Measurements from ENCODE around the gene ILF3.

The ILF3 gene

DNA sequence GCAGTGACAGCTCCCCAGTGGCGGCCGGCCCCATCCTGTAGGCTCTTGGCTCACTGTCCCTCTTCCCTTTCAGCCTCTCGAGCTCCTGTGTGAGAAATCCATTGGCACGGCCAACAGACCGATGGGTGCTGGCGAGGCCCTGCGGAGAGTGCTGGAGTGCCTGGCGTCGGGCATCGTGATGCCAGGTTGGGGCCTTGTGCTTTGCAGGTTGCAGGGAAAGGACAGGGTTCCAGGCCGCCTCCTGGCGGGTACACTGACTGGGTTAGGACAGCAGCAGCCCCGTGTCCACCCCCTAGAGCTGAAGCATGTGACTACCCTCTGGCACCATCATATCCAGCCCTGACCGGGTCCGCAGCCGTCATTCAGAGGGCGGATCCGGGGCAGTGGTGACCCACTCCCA lies 25.6 kb downstream of the ILF3 start:
- no peak for DNase-seq (ENCODE audit: extremely low read depth, insufficient read length)
- Histone ChIP-seq H3K4me3 (replicated peaks; ENCODE audit: low read depth, low read length) (no peak overlapping the region), H3K27me3 (replicated peaks; ENCODE audit: control insufficient read depth, insufficient read depth, low read length) (no peaks in the 10 kb centered on the region), H3K36me3 (ENCODE audit: control insufficient read depth, insufficient read depth, low read length) (peaks cover 58% of the 10 kb centered on the region)
- no peak for TF ChIP-seq CTCF (IDR thresholded peaks at IDR 0.05; ENCODE audit: insufficient read depth, low read length, poor library complexity, severe bottlenecking)

DNA sequence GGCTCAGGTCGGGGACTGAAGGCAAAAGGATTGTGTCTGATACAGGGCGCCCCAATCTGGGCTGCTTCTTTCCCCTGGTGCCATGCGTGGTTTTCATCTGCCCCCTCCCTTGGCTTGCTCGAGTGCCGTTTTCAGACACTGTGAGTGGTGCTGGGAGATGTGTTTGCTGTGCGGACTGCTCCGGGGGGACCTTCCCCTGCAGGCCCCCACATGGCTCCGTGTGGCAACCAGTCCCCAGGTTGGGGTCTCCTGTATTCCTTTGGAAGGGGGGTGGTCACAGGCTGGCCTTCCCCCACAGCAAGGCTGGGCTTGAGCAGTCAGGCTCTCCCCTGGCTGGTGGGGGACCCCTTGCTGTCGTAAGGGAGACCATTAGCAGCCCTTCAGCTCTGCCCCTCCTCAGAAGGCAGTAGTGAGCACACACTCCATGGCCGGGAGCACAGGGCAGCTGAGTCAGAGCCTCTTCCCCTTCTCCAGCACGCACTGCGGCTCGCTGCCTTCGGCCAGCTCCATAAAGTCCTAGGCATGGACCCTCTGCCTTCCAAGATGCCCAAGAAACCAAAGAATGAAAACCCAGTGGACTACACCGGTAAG lies 26.5 kb downstream of the ILF3 start:
- Histone ChIP-seq H3K27me3 (replicated peaks; ENCODE audit: control insufficient read depth, insufficient read depth, low read length) (no peaks in the 10 kb centered on the region), H3K4me3 (replicated peaks; ENCODE audit: low read depth, low read length) (no peak overlapping the region), H3K36me3 (ENCODE audit: control insufficient read depth, insufficient read depth, low read length) (peaks cover 61% of the 10 kb centered on the region)
- no peak for DNase-seq (ENCODE audit: extremely low read depth, insufficient read length)
- no peak for TF ChIP-seq CTCF (IDR thresholded peaks at IDR 0.05; ENCODE audit: insufficient read depth, low read length, poor library complexity, severe bottlenecking)

- DNase-seq (ENCODE audit: extremely low read depth, insufficient read length), result no peak
- H3K4me3 ChIP-seq (replicated peaks; ENCODE audit: low read depth, low read length), result no peak overlapping the region
- TF ChIP-seq CTCF (IDR thresholded peaks at IDR 0.05; ENCODE audit: insufficient read depth, low read length, poor library complexity, severe bottlenecking), result no peak
- peaks cover 65% of the 10 kb centered on the region for H3K36me3 ChIP-seq (ENCODE audit: control insufficient read depth, insufficient read depth, low read length)
- H3K27me3 ChIP-seq (replicated peaks; ENCODE audit: control insufficient read depth, insufficient read depth, low read length), result no peaks in the 10 kb centered on the region
Observed at GRCh38 chr19:10681658-10682057, 27.5 kb downstream of the ILF3 start.

DNA sequence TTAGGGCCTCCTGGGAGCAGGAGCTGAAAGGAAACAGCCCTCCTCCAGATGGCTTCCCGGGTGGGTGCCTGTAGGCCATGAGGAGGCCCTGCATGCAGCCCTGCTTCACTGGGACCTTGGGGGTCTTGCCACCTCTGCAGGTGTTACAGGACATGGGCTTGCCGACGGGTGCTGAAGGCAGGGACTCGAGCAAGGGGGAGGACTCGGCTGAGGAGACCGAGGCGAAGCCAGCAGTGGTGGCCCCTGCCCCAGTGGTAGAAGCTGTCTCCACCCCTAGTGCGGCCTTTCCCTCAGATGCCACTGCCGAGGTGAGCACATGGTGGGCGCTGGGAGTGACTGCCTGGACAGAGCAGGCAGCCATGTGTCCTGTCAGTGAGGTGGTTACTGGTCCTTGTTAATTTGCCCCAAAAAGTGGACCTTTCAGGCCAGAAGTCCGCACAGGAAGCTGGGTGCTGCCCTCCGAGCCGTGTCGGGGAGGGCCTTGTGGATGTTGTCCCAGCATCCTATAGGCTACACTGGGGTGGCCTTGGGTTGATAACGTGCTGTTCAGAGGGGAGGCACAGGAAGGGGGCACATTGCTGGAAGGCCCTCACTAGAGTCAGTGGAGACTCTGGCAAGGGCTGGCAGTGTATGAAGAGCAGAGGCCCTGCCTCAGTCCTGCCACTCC lies 28.4 kb downstream of the ILF3 start:
- H3K36me3 ChIP-seq (ENCODE audit: control insufficient read depth, insufficient read depth, low read length), result peaks cover 65% of the 10 kb centered on the region
- H3K4me3 ChIP-seq (replicated peaks; ENCODE audit: low read depth, low read length), result no peak overlapping the region
- DNase-seq (ENCODE audit: extremely low read depth, insufficient read length), result no peak
- no peak for TF ChIP-seq CTCF (IDR thresholded peaks at IDR 0.05; ENCODE audit: insufficient read depth, low read length, poor library complexity, severe bottlenecking)
- H3K27me3 ChIP-seq (replicated peaks; ENCODE audit: control insufficient read depth, insufficient read depth, low read length), result no peaks in the 10 kb centered on the region

GRCh38 chr19:10683064-10683426 lies 28.9 kb downstream of the ILF3 start:
- no peak overlapping the region for H3K4me3 ChIP-seq (replicated peaks; ENCODE audit: low read depth, low read length)
- H3K27me3 ChIP-seq (replicated peaks; ENCODE audit: control insufficient read depth, insufficient read depth, low read length), result no peaks in the 10 kb centered on the region
- H3K36me3 ChIP-seq (ENCODE audit: control insufficient read depth, insufficient read depth, low read length), result peaks cover 66% of the 10 kb centered on the region
- TF ChIP-seq CTCF (IDR thresholded peaks at IDR 0.05; ENCODE audit: insufficient read depth, low read length, poor library complexity, severe bottlenecking), result no peak
- DNase-seq (ENCODE audit: extremely low read depth, insufficient read length), result no peak

Measured in GM06990 (cell line).